ENCODE results near the gene SCPEP1. TPM values are rescaled to one million over a fixed set of nuclear protein-coding genes. Genes with fewer than 3 reads are reported as not detected.

Gene SCPEP1
- total RNA-seq, 1 experiment from 2014 or later, result 17.6 TPM

- no TSS peak for BruUV-seq (replicated peaks)
- no peaks in the 10 kb centered on the region for H3K4me1 Mint-ChIP-seq (ENCODE audit: low read depth, unreplicated experiment)
- H3K9me3 Mint-ChIP-seq (ENCODE audit: low read depth, unreplicated experiment), result no peaks in the 10 kb centered on the region
- CTCF ChIA-PET, result interaction anchor here (0.6 to 0.7 kb wide), 2 partner anchors 25 to 72 kb away, joined by 3 to 4 read pairs; no protein-coding TSS in a partner anchor
- peak overlapping the region; percentile 50 for H3K4me3 Mint-ChIP-seq (ENCODE audit: low read depth, unreplicated experiment)
- intact Hi-C loops (cut with micrococcal nuclease; ENCODE audit: unreplicated experiment), result no loop called here
- H3K27ac Mint-ChIP-seq (ENCODE audit: unreplicated experiment), result no peak overlapping the region
- no peak for TF ChIP-seq CTCF (IDR thresholded peaks at IDR 0.05; ENCODE audit: unreplicated experiment)
- no peak for DNase-seq
- H3K36me3 Mint-ChIP-seq (ENCODE audit: insufficient read depth, unreplicated experiment), result no peaks in the 10 kb centered on the region
- H3K27me3 Mint-ChIP-seq (ENCODE audit: unreplicated experiment), result no peaks in the 10 kb centered on the region
Observed at GRCh38 chr17:57010487-57010886, 32.6 kb downstream of the SCPEP1 start.

GRCh38 chr17:57011491-57012015 is 33.6 kb downstream of the SCPEP1 start:
- Mint-ChIP-seq H3K27ac (ENCODE audit: unreplicated experiment) (no peak overlapping the region), H3K4me1 (ENCODE audit: low read depth, unreplicated experiment) (peaks cover 4% of the 10 kb centered on the region), H3K4me3 (ENCODE audit: low read depth, unreplicated experiment) (no peak overlapping the region), H3K9me3 (ENCODE audit: low read depth, unreplicated experiment) (no peaks in the 10 kb centered on the region), H3K36me3 (ENCODE audit: insufficient read depth, unreplicated experiment) (no peaks in the 10 kb centered on the region), H3K27me3 (ENCODE audit: unreplicated experiment) (no peaks in the 10 kb centered on the region)
- BruUV-seq (replicated peaks), result no TSS peak
- intact Hi-C loops (cut with micrococcal nuclease; ENCODE audit: unreplicated experiment), result no loop called here
- TF ChIP-seq CTCF (IDR thresholded peaks at IDR 0.05; ENCODE audit: unreplicated experiment), result no peak
- CTCF ChIA-PET, result interaction anchor here (0.7 kb wide), 1 partner anchor 97 kb away, joined by 5 read pairs; no protein-coding TSS in a partner anchor
- DNase-seq, result no peak

GRCh38 chr17:57016071-57016763 is 38.3 kb downstream of the SCPEP1 start:
- Mint-ChIP-seq H3K4me3 (ENCODE audit: low read depth, unreplicated experiment) (no peak overlapping the region), H3K27me3 (ENCODE audit: unreplicated experiment) (no peaks in the 10 kb centered on the region), H3K4me1 (ENCODE audit: low read depth, unreplicated experiment) (peaks cover 9% of the 10 kb centered on the region), H3K36me3 (ENCODE audit: insufficient read depth, unreplicated experiment) (no peaks in the 10 kb centered on the region), H3K9me3 (ENCODE audit: low read depth, unreplicated experiment) (no peaks in the 10 kb centered on the region), H3K27ac (ENCODE audit: unreplicated experiment) (no peak overlapping the region)
- no peak for TF ChIP-seq CTCF (IDR thresholded peaks at IDR 0.05; ENCODE audit: unreplicated experiment)
- CTCF ChIA-PET, result no interaction called here
- BruUV-seq (replicated peaks), result no TSS peak
- intact Hi-C loops (cut with micrococcal nuclease; ENCODE audit: unreplicated experiment), result no loop called here
- no peak for DNase-seq

GRCh38 chr17:57016764-57017116 is 38.8 kb downstream of the SCPEP1 start:
- TF ChIP-seq CTCF (IDR thresholded peaks at IDR 0.05; ENCODE audit: unreplicated experiment), result no peak
- H3K9me3 Mint-ChIP-seq (ENCODE audit: low read depth, unreplicated experiment), result no peaks in the 10 kb centered on the region
- H3K4me3 Mint-ChIP-seq (ENCODE audit: low read depth, unreplicated experiment), result no peak overlapping the region
- no TSS peak for BruUV-seq (replicated peaks)
- CTCF ChIA-PET, result no interaction called here
- peak; percentile 18 for DNase-seq
- intact Hi-C loops (cut with micrococcal nuclease; ENCODE audit: unreplicated experiment), result no loop called here
- no peaks in the 10 kb centered on the region for H3K36me3 Mint-ChIP-seq (ENCODE audit: insufficient read depth, unreplicated experiment)
- H3K27me3 Mint-ChIP-seq (ENCODE audit: unreplicated experiment), result no peaks in the 10 kb centered on the region
- H3K27ac Mint-ChIP-seq (ENCODE audit: unreplicated experiment), result no peak overlapping the region
- H3K4me1 Mint-ChIP-seq (ENCODE audit: low read depth, unreplicated experiment), result peaks cover 9% of the 10 kb centered on the region

Measured in Calu3 (cell line).